ENCODE results near the gene SAFB2.

The SAFB2 gene

GRCh38 chr19:5540208-5540607 lies 82.4 kb downstream of the SAFB2 start:
- H3K27ac ChIP-seq (ENCODE audit: low read depth, low read length): no peak overlapping the region
- peaks cover 7% of the 10 kb centered on the region for H3K27me3 ChIP-seq (ENCODE audit: control insufficient read depth, insufficient read depth, low read length)
- H3K4me1 ChIP-seq (ENCODE audit: control insufficient read depth, insufficient read depth, low read length): no peaks in the 10 kb centered on the region
- no peak overlapping the region for H3K9ac ChIP-seq (ENCODE audit: low read length)
- H3K36me3 ChIP-seq (ENCODE audit: control insufficient read depth, insufficient read depth, low read length): no peaks in the 10 kb centered on the region
- no peak overlapping the region for H3K4me3 ChIP-seq (ENCODE audit: low read length)

GRCh38 chr19:5537870-5538269 lies 84.7 kb downstream of the SAFB2 start:
- Histone ChIP-seq H3K27ac (ENCODE audit: low read depth, low read length) (no peak overlapping the region), H3K4me3 (ENCODE audit: low read length) (no peak overlapping the region), H3K9ac (ENCODE audit: low read length) (no peak overlapping the region), H3K4me1 (ENCODE audit: control insufficient read depth, insufficient read depth, low read length) (no peaks in the 10 kb centered on the region), H3K36me3 (ENCODE audit: control insufficient read depth, insufficient read depth, low read length) (no peaks in the 10 kb centered on the region), H3K27me3 (ENCODE audit: control insufficient read depth, insufficient read depth, low read length) (peaks cover 7% of the 10 kb centered on the region)
